ENCODE measurements around the gene ATRNL1.
A peak's percentile ranks its signal among the peaks of the same experiment; 100 is the strongest.

ATRNL1 gene

GRCh38 chr10:115118346-115118745 is 25.2 kb downstream of the ATRNL1 start:
- Histone ChIP-seq H3K4me3 (ENCODE audit: low read depth, low read length) (no peak overlapping the region), H3K9me3 (no peaks in the 10 kb centered on the region), H3K36me3 (no peaks in the 10 kb centered on the region), H3K4me1 (peaks cover 7% of the 10 kb centered on the region), H3K27me3 (no peaks in the 10 kb centered on the region)
- no peak for TF ChIP-seq CTCF (IDR thresholded peaks at IDR 0.05; ENCODE audit: low read depth, low read length)
- DNase-seq = no peak

GRCh38 chr10:115125505-115125904 is 32.3 kb downstream of the ATRNL1 start:
- no peaks in the 10 kb centered on the region for H3K9me3 ChIP-seq
- no peak for TF ChIP-seq CTCF (IDR thresholded peaks at IDR 0.05; ENCODE audit: low read depth, low read length)

GRCh38 chr10:115129752-115130151 is 36.6 kb downstream of the ATRNL1 start:
- no peaks in the 10 kb centered on the region for H3K4me1 ChIP-seq
- H3K4me3 ChIP-seq (ENCODE audit: low read depth, low read length) = no peak overlapping the region
- TF ChIP-seq CTCF (IDR thresholded peaks at IDR 0.05; ENCODE audit: low read depth, low read length) = peak; percentile 14; the same call in 1 of the 2 replicates
- no peak for DNase-seq
- H3K36me3 ChIP-seq = no peaks in the 10 kb centered on the region
- no peaks in the 10 kb centered on the region for H3K9me3 ChIP-seq
- no peaks in the 10 kb centered on the region for H3K27me3 ChIP-seq

More at GRCh38 chr10:115125505-115125904, 32.3 kb downstream of the ATRNL1 start:
- no peak for DNase-seq
- Histone ChIP-seq H3K4me3 (ENCODE audit: low read depth, low read length) (no peak overlapping the region), H3K27me3 (no peaks in the 10 kb centered on the region), H3K36me3 (no peaks in the 10 kb centered on the region), H3K4me1 (peaks cover 6% of the 10 kb centered on the region; the same call in 1 of the 2 replicates)

- no peak for DNase-seq
Observed at GRCh38 chr10:115136616-115137015, 43.5 kb downstream of the ATRNL1 start.

GRCh38 chr10:115141254-115141653 is 48.1 kb downstream of the ATRNL1 start:
- H3K9me3 ChIP-seq = no peaks in the 10 kb centered on the region
- H3K36me3 ChIP-seq = no peaks in the 10 kb centered on the region
- H3K4me3 ChIP-seq (ENCODE audit: low read depth, low read length) = no peak overlapping the region
- H3K27me3 ChIP-seq = no peaks in the 10 kb centered on the region
- H3K4me1 ChIP-seq = no peaks in the 10 kb centered on the region
- peak; percentile 50 for TF ChIP-seq CTCF (IDR thresholded peaks at IDR 0.05; ENCODE audit: low read depth, low read length)
- DNase-seq = no peak

More at GRCh38 chr10:115136616-115137015, 43.5 kb downstream of the ATRNL1 start:
- H3K36me3 ChIP-seq = no peaks in the 10 kb centered on the region
- no peak for TF ChIP-seq CTCF (IDR thresholded peaks at IDR 0.05; ENCODE audit: low read depth, low read length)
- H3K27me3 ChIP-seq = no peaks in the 10 kb centered on the region
- no peak overlapping the region for H3K4me3 ChIP-seq (ENCODE audit: low read depth, low read length)
- no peaks in the 10 kb centered on the region for H3K4me1 ChIP-seq
- H3K9me3 ChIP-seq = no peaks in the 10 kb centered on the region

GRCh38 chr10:115157357-115157756 is 64.2 kb downstream of the ATRNL1 start:
- Histone ChIP-seq H3K4me1 (no peaks in the 10 kb centered on the region), H3K36me3 (no peaks in the 10 kb centered on the region), H3K9me3 (no peaks in the 10 kb centered on the region), H3K27me3 (no peaks in the 10 kb centered on the region), H3K4me3 (ENCODE audit: low read depth, low read length) (no peak overlapping the region)
- no peak for DNase-seq
- TF ChIP-seq CTCF (IDR thresholded peaks at IDR 0.05; ENCODE audit: low read depth, low read length) = no peak

All from BE2C (cell line).